A549 (cell line): ENCODE data around the gene RAD51B. TPM values are rescaled to one million over a fixed set of nuclear protein-coding genes. Genes with fewer than 3 reads are reported as not detected.

Experiments
- ATAC-seq, 2 experiments: fragments of 200-7000 bp in 1 of 2; fragments of >200 bp in 1 of 2; cut with Nextera tagmentation in 1 of 2; cut with Tn5 transposase in 1 of 2; 3 replicates each; pipeline versions ENCODE4 v1.8.0 to v1.9.1; 2018 to 2020; ENCODE audit warnings: mild to moderate bottlenecking in 1 of 2, moderate library complexity in 1 of 2
- CTCF ChIA-PET: fragments of 300-600 bp; sonication (Branson Sonifier 250); formaldehyde crosslinking; extraction: SDS; loops from one replicate; lab custom pipeline; 2021; ENCODE audit warnings: antibody characterized with exemption, inconsistent platforms; lab: Yijun Ruan, JAX
- POLR2A ChIA-PET: fragments of 350-600 bp; formaldehyde crosslinking; extraction: SDS; loops from one replicate; lab custom pipeline; 2021; ENCODE audit warnings: antibody characterized with exemption, inconsistent platforms; lab: Yijun Ruan, JAX
- DNase-seq, 2 experiments: peaks; one replicate each; pipeline versions ENCODE4 v3.0.0 to v3.0.0-alpha.2; 2011 to 2016; ENCODE audit warnings: low read depth in 1 of 2, low spot score in 1 of 2
- FAIRE-seq: peaks from 2 replicates; lab custom pipeline; 2011; peaks lifted over from hg19 to GRCh38; lab: Jason Lieb, UNC
- H3K27ac ChIP-seq, 2 experiments: fragments of >200 bp; sonication (Bioruptor Twin); formaldehyde crosslinking; 3 replicates each; pipeline ENCODE4 v1.5.1; 2016 to 2017
- H3K4me1 ChIP-seq: fragments of >200 bp; sonication (Bioruptor Twin); formaldehyde crosslinking; 3 replicates; pipeline ENCODE4 v1.6.1; 2016
- H3K4me2 ChIP-seq: fragments of >200 bp; sonication (Bioruptor Twin); formaldehyde crosslinking; 3 replicates; pipeline ENCODE4 v1.6.1; 2016
- H3K4me3 ChIP-seq: fragments of >200 bp; sonication (Bioruptor Twin); formaldehyde crosslinking; 3 replicates; pipeline ENCODE4 v1.5.1; 2016
- H3K9me3 ChIP-seq: fragments of >200 bp; sonication (Bioruptor Twin); formaldehyde crosslinking; 3 replicates; pipeline ENCODE4 v1.6.1; 2016
- ATOH8 ChIP-seq: fragments of 250-450 bp; sonication (Bioruptor Pico); IDR thresholded peaks from 2 replicates; pipeline ENCODE4 v1.5.0; 2020; ENCODE audit warnings: low read depth, mild to moderate bottlenecking, moderate library complexity
- CBX8 ChIP-seq: fragments of 200-600 bp; sonication (generic); IDR thresholded peaks from 2 replicates; pipeline ENCODE4 v1.6.1; 2016
- CHD2 ChIP-seq: fragments of 150-350 bp; IDR thresholded peaks from 2 replicates; pipeline ENCODE4 v1.6.1; 2014; ENCODE audit warnings: low read length; ENCODE audit not compliant: partially characterized antibody
- EHF ChIP-seq: fragments of 250-450 bp; sonication (Bioruptor Pico); IDR thresholded peaks from 2 replicates; pipeline ENCODE4 v1.5.0; 2020; ENCODE audit warnings: mild to moderate bottlenecking
- EHMT2 ChIP-seq: fragments of 200-600 bp; sonication (generic); IDR thresholded peaks from 2 replicates; pipeline ENCODE4 v1.6.1; 2016; ENCODE audit warnings: antibody characterized with exemption, low read depth, mild to moderate bottlenecking, moderate library complexity
- ESRRA ChIP-seq: fragments of 150-350 bp; IDR thresholded peaks from 2 replicates; pipeline ENCODE4 v1.6.1; 2014; ENCODE audit warnings: mild to moderate bottlenecking, low read length, borderline replicate concordance
- FOSL2 ChIP-seq, 2 experiments: fragments of 450-650 bp in 1 of 2; fragments of >200 bp in 1 of 2; sonication (Bioruptor Twin) in 1 of 2; formaldehyde crosslinking; IDR thresholded peaks; 2 replicates each; pipeline versions ENCODE4 v1.5.0 to v1.6.1; 2016 to 2020; ENCODE audit warnings: mild to moderate bottlenecking in 1 of 2, moderate library complexity in 1 of 2
- HES2 ChIP-seq: fragments of >200 bp; sonication (Bioruptor Twin); formaldehyde crosslinking; IDR thresholded peaks from 2 replicates; pipeline ENCODE4 v1.6.1; 2016
- HOXA7 ChIP-seq: fragments of 250-450 bp; sonication (Bioruptor Pico); IDR thresholded peaks from 2 replicates; pipeline ENCODE4 v1.5.0; 2020; ENCODE audit warnings: mild to moderate bottlenecking, moderate library complexity
- HOXB13 ChIP-seq: fragments of 250-450 bp; sonication (Bioruptor Pico); IDR thresholded peaks from 2 replicates; pipeline ENCODE4 v1.5.0; 2020; ENCODE audit warnings: low read depth, mild to moderate bottlenecking, moderate library complexity
- HOXB5 ChIP-seq: fragments of 250-450 bp; sonication (Bioruptor Pico); IDR thresholded peaks from 2 replicates; pipeline ENCODE4 v1.5.0; 2020; ENCODE audit warnings: mild to moderate bottlenecking, moderate library complexity
- JUN ChIP-seq, 2 experiments: fragments of >200 bp; sonication (Bioruptor Twin); formaldehyde crosslinking; IDR thresholded peaks; 2 replicates in 1 of 2; 3 replicates in 1 of 2; pipeline ENCODE4 v1.6.1; 2016 to 2017
- KDM5A ChIP-seq: fragments of 200-600 bp; sonication (generic); IDR thresholded peaks from 2 replicates; pipeline ENCODE4 v1.6.1; 2016; ENCODE audit warnings: antibody characterized with exemption, mild to moderate bottlenecking
- MAZ ChIP-seq: fragments of 150-350 bp; IDR thresholded peaks from 2 replicates; pipeline ENCODE4 v1.6.1; 2014; ENCODE audit warnings: antibody characterized with exemption, low read depth, low read length, borderline replicate concordance
- NFE2L2 ChIP-seq: fragments of 150-350 bp; conservative IDR thresholded peaks from 2 replicates; pipeline ENCODE4 v1.6.1; 2014; ENCODE audit warnings: low read length
- PHF8 ChIP-seq: fragments of 200-600 bp; sonication (generic); IDR thresholded peaks from 2 replicates; pipeline ENCODE4 v1.6.1; 2016; ENCODE audit warnings: low read depth, mild to moderate bottlenecking, antibody characterized with exemption, moderate library complexity, borderline replicate concordance
- POLR2A ChIP-seq: IDR thresholded peaks from 2 replicates; pipeline ENCODE4 v1.6.1; 2012; ENCODE audit warnings: mild to moderate bottlenecking, low read length
- RAD21 ChIP-seq, 2 experiments: fragments of >200 bp in 1 of 2; sonication (Bioruptor Twin) in 1 of 2; formaldehyde crosslinking in 1 of 2; IDR thresholded peaks in 1 of 2; conservative IDR thresholded peaks in 1 of 2; 2 replicates in 1 of 2; 3 replicates in 1 of 2; pipeline ENCODE4 v1.6.1; 2012 to 2018; ENCODE audit warnings: inconsistent platforms in 1 of 2
- RARB ChIP-seq: fragments of 250-450 bp; sonication (Bioruptor Pico); IDR thresholded peaks from 2 replicates; pipeline ENCODE4 v1.8.0; 2021; ENCODE audit warnings: mild to moderate bottlenecking, moderate library complexity
- REST ChIP-seq: fragments of 200-600 bp; sonication (generic); IDR thresholded peaks from 2 replicates; pipeline ENCODE4 v1.6.1; 2016; ENCODE audit warnings: antibody characterized with exemption, mild to moderate bottlenecking, moderate library complexity
- RNF2 ChIP-seq: fragments of 200-600 bp; sonication (generic); IDR thresholded peaks from 2 replicates; pipeline ENCODE4 v1.6.1; 2016; ENCODE audit warnings: low read depth, mild to moderate bottlenecking, antibody characterized with exemption, moderate library complexity, borderline replicate concordance
- SMC3 ChIP-seq: fragments of >200 bp; sonication (Bioruptor Twin); formaldehyde crosslinking; IDR thresholded peaks from 3 replicates; pipeline ENCODE4 v1.6.1; 2018; ENCODE audit warnings: inconsistent platforms
- SREBF2 ChIP-seq: fragments of 450-650 bp; IDR thresholded peaks from 2 replicates; pipeline ENCODE4 v1.6.1; 2014; ENCODE audit warnings: mild to moderate bottlenecking, moderate library complexity
- TP53 ChIP-seq: fragments of 250-450 bp; sonication (Bioruptor Pico); IDR thresholded peaks from 2 replicates; pipeline ENCODE4 v1.5.0; 2021; ENCODE audit warnings: mild to moderate bottlenecking, moderate library complexity
- USF2 ChIP-seq: fragments of 450-650 bp; IDR thresholded peaks from 2 replicates; pipeline ENCODE4 v1.6.1; 2014; ENCODE audit warnings: antibody characterized with exemption
- WGBS: methylation state at CpG from one replicate; pipeline ENCODE4 v1.1.6; 2017; ENCODE audit errors: missing lambda C conversion rate; 5-methylcytosine and 5-hydroxymethylcytosine counted together
- polyA plus RNA-seq, 4 experiments: library from polyadenylated mRNA; depleted of rRNA in 3 of 4; stranded (reverse); fragments of >200 nt; fragmentation: RNase III in 1 of 4; extraction: RNeasy Plus Mini Kit Qiagen cat#74134 plus additional on column Dnase treatment in 1 of 4; gene quantifications; 2 replicates in 3 of 4; 3 replicates in 1 of 4; pipeline ENCODE4 v1.2.3, GENCODE V29; 2011 to 2017

RAD51B gene
- polyA plus RNA-seq, 2 of the 4 experiments (the other 2 are of a cell fraction) = 7.2 to 10.8 TPM

GRCh38 chr14:67892466-67893100 is 73.0 kb downstream of the RAD51B start:
- CTCF ChIA-PET = interaction anchor here (0.7 to 4.0 kb wide), 6 partner anchors 9 to 951 kb away, joined by 3 to 28 read pairs (median 4); no protein-coding TSS in a partner anchor
- Histone ChIP-seq H3K4me3 (no peak overlapping the region), H3K4me1 (peaks cover 1% of the 10 kb centered on the region; the same call in 1 of the 3 replicates), H3K9me3 (no peaks in the 10 kb centered on the region), H3K27ac (no peak overlapping the region), H3K4me2 (no peak overlapping the region)
- ATAC-seq = no peak
- no peak for TF ChIP-seq KDM5A
- TF ChIP-seq PHF8 = no peak
- TF ChIP-seq SREBF2 = no peak
- no peak for TF ChIP-seq JUN (IDR thresholded peaks at IDR 0.05)
- TF ChIP-seq CHD2 = no peak
- no peak for TF ChIP-seq RAD21 (conservative IDR thresholded peaks at IDR 0.05 in 1 of 2, IDR thresholded peaks at IDR 0.05 in 1 of 2)
- TF ChIP-seq MAZ = no peak
- no peak for TF ChIP-seq USF2
- no peak for TF ChIP-seq SMC3
- TF ChIP-seq HOXB5 (CRISPR knock-in tag) = no peak
- no peak for TF ChIP-seq POLR2A
- TF ChIP-seq ATOH8 = no peak
- no peak for FAIRE-seq
- DNase-seq = no peak
- 86% methylated on average over 1 of the region's 1 CpG for WGBS
- POLR2A ChIA-PET = no interaction called here

- POLR2A ChIA-PET = no interaction called here
- DNase-seq (no peak), ATAC-seq (no peak), FAIRE-seq (peak; percentile 7)
- WGBS = 72% methylated on average over 1 of the region's 1 CpG
- 0 out of 3 replicates have a peak, but pooled peaks cover 8% of the 10 kb centered on the region for H3K9me3 ChIP-seq
- H3K4me1 ChIP-seq = no peaks in the 10 kb centered on the region
- H3K4me2 ChIP-seq = no peak overlapping the region
- H3K4me3 ChIP-seq = no peak overlapping the region
- CTCF ChIA-PET = interaction anchor here (0.7 to 2.1 kb wide), 3 partner anchors 16 to 917 kb away, joined by 3 to 5 read pairs (median 3); no protein-coding TSS in a partner anchor
- TF ChIP-seq TP53 (CRISPR knock-in tag) (no peak), USF2 (no peak), EHMT2 (no peak), CBX8 (no peak), RNF2 (no peak), PHF8 (no peak), EHF (CRISPR knock-in tag) (no peak), ATOH8 (no peak), HOXB13 (CRISPR knock-in tag) (no peak), NFE2L2 (no peak), HOXB5 (CRISPR knock-in tag) (no peak), REST (no peak), ESRRA (no peak), SMC3 (no peak), MAZ (no peak), RARB (CRISPR knock-in tag) (no peak), FOSL2 (IDR thresholded peaks at IDR 0.05) (no peak), FOSL2 (CRISPR knock-in tag; IDR thresholded peaks at IDR 0.05) (no peak), CHD2 (no peak), HOXA7 (no peak), HES2 (no peak)
- H3K27ac ChIP-seq = no peak overlapping the region
Observed at GRCh38 chr14:67900231-67900630, 80.7 kb downstream of the RAD51B start.
